HepG2 (cell line): Measurements from ENCODE around the gene FBF1. TPM values are rescaled to one million over a fixed set of nuclear protein-coding genes. Genes with fewer than 3 reads are reported as not detected.

Experiments
- KDM2A ChIP-seq: sonication (generic); formaldehyde crosslinking; IDR thresholded peaks from 2 replicates; pipeline ENCODE4 v1.4.0; 2020; ENCODE audit warnings: low read depth, missing genetic modification reagents, borderline replicate concordance
- KDM4B ChIP-seq: sonication (generic); formaldehyde crosslinking; IDR thresholded peaks from 2 replicates; pipeline ENCODE4 v1.4.0; 2020; ENCODE audit warnings: missing genetic modification reagents
- KLF6 ChIP-seq: IDR thresholded peaks from 2 replicates; pipeline ENCODE4 v1.8.0; 2016; ENCODE audit warnings: missing biosample characterization, missing genetic modification reagents
- NCOR1 ChIP-seq: fragments of 200-600 bp; sonication (generic); IDR thresholded peaks from 2 replicates; pipeline ENCODE4 v1.7.0; 2017; ENCODE audit warnings: antibody characterized with exemption, low read length, borderline replicate concordance
- U2AF1 ChIP-seq: fragments of 200-400 bp; formaldehyde crosslinking; optimal IDR thresholded peaks from 2 replicates; pipeline ENCODE3; 2017; ENCODE audit warnings: mild to moderate bottlenecking, low read depth, low read length
- ZNF331 ChIP-seq: sonication (generic); formaldehyde crosslinking; IDR thresholded peaks from 2 replicates; pipeline ENCODE4 v1.4.0; 2020; ENCODE audit warnings: missing genetic modification reagents
- ZNF446 ChIP-seq: sonication (generic); formaldehyde crosslinking; IDR thresholded peaks from 2 replicates; pipeline ENCODE4 v1.5.0; 2020; ENCODE audit warnings: mild to moderate bottlenecking, missing genetic modification reagents
- ZNF496 ChIP-seq: sonication (generic); formaldehyde crosslinking; IDR thresholded peaks from 2 replicates; pipeline ENCODE4 v1.8.1; 2023; ENCODE audit warnings: mild to moderate bottlenecking, moderate library complexity, missing genetic modification reagents; ENCODE audit not compliant: insufficient replicate concordance
- ZNF616 ChIP-seq: sonication (generic); formaldehyde crosslinking; IDR thresholded peaks from 2 replicates; pipeline ENCODE4 v1.5.0; 2020; ENCODE audit warnings: low read depth, mild to moderate bottlenecking, missing genetic modification reagents
- polyA plus RNA-seq, 8 experiments: library from polyadenylated mRNA; depleted of rRNA in 3 of 8; stranded (reverse) in 7 of 8; unstranded in 1 of 8; fragments of >200 nt; fragmentation: Illumina TruSeq in 4 of 8; extraction: Trizol in 4 of 8; gene quantifications; 2 replicates each; pipeline versions ENCODE4 v1.2.1 to v1.2.3, GENCODE V29; 2011 to 2016; ENCODE audit warnings: low read depth in 4 of 8, missing spikeins in 1 of 8, mixed read lengths in 1 of 8; ENCODE audit not compliant: insufficient read depth in 1 of 8
- total RNA-seq, 5 experiments: library from RNA; depleted of rRNA; stranded (reverse); fragments of >200 nt; fragmentation: Illumina TruSeq; extraction: Trizol; gene quantifications; 2 replicates each; pipeline ENCODE4 v1.2.3, GENCODE V29; 2016; ENCODE audit warnings: low read depth in 1 of 5
- TF ChIP-seq, protein P1 (sequence below): IDR thresholded peaks from 2 replicates; pipeline ENCODE4 v1.6.1; 2016; ENCODE audit warnings: low read depth, missing genetic modification reagents, missing compliant biosample characterization
- TF ChIP-seq, protein P2 (sequence below): IDR thresholded peaks from 2 replicates; pipeline ENCODE4 v1.6.1; 2016; ENCODE audit warnings: low read depth
- TF ChIP-seq, protein P3 (sequence below): sonication (generic); formaldehyde crosslinking; IDR thresholded peaks from 2 replicates; pipeline ENCODE4 v1.4.0; 2020; ENCODE audit warnings: mild to moderate bottlenecking, missing genetic modification reagents
- TF ChIP-seq, protein P4 (sequence below): sonication (generic); formaldehyde crosslinking; IDR thresholded peaks from 2 replicates; pipeline ENCODE4 v1.4.0; 2020; ENCODE audit warnings: missing genetic modification reagents, borderline replicate concordance
- TF ChIP-seq, protein P5 (sequence below): sonication (generic); formaldehyde crosslinking; IDR thresholded peaks from 2 replicates; pipeline ENCODE4 v1.5.0; 2020; ENCODE audit warnings: mild to moderate bottlenecking, missing genetic modification reagents

Gene FBF1
- total and polyA plus RNA-seq, 2 of the 13 experiments (the other 11 are each of a cell fraction or from before 2014, with no cell fraction given) = 2.4 to 8.1 TPM

DNA sequence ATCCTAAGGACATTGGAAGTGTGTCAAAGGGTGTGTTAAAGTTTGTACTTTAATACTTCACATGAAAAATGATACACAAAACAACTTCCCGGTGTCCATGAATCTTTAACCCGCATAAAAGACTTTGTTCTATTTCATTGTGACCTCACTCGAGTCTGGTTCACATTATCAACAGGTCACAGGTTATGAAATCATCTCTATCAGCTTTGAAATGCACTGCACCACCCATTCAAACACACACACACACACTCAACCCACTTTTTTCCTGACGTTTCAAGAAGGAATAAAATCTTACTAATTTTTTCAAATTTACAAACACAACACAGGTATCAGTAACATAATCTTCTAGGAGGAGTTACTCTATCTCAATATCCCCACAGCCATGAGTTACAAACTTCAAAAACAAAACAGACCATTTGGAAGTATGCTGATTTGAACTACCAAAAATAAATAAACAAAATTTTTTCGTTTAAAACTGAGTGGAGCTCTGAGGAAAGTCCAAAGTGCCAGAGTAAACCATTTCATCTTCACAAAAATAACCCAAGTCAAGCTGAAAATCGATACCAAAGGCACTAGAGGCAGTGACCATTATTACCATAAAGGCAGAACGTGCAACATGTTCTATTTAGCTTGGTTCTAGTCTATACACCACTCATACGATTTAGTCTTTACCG, 35.5 kb upstream of the FBF1 start (continued):
- TF ChIP-seq, protein P1, sequence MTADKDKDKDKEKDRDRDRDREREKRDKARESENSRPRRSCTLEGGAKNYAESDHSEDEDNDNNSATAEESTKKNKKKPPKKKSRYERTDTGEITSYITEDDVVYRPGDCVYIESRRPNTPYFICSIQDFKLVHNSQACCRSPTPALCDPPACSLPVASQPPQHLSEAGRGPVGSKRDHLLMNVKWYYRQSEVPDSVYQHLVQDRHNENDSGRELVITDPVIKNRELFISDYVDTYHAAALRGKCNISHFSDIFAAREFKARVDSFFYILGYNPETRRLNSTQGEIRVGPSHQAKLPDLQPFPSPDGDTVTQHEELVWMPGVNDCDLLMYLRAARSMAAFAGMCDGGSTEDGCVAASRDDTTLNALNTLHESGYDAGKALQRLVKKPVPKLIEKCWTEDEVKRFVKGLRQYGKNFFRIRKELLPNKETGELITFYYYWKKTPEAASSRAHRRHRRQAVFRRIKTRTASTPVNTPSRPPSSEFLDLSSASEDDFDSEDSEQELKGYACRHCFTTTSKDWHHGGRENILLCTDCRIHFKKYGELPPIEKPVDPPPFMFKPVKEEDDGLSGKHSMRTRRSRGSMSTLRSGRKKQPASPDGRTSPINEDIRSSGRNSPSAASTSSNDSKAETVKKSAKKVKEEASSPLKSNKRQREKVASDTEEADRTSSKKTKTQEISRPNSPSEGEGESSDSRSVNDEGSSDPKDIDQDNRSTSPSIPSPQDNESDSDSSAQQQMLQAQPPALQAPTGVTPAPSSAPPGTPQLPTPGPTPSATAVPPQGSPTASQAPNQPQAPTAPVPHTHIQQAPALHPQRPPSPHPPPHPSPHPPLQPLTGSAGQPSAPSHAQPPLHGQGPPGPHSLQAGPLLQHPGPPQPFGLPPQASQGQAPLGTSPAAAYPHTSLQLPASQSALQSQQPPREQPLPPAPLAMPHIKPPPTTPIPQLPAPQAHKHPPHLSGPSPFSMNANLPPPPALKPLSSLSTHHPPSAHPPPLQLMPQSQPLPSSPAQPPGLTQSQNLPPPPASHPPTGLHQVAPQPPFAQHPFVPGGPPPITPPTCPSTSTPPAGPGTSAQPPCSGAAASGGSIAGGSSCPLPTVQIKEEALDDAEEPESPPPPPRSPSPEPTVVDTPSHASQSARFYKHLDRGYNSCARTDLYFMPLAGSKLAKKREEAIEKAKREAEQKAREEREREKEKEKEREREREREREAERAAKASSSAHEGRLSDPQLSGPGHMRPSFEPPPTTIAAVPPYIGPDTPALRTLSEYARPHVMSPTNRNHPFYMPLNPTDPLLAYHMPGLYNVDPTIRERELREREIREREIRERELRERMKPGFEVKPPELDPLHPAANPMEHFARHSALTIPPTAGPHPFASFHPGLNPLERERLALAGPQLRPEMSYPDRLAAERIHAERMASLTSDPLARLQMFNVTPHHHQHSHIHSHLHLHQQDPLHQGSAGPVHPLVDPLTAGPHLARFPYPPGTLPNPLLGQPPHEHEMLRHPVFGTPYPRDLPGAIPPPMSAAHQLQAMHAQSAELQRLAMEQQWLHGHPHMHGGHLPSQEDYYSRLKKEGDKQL (CRISPR knock-in tag) = no peak; the same call in 1 of the 2 replicates
- TF ChIP-seq, protein P2, sequence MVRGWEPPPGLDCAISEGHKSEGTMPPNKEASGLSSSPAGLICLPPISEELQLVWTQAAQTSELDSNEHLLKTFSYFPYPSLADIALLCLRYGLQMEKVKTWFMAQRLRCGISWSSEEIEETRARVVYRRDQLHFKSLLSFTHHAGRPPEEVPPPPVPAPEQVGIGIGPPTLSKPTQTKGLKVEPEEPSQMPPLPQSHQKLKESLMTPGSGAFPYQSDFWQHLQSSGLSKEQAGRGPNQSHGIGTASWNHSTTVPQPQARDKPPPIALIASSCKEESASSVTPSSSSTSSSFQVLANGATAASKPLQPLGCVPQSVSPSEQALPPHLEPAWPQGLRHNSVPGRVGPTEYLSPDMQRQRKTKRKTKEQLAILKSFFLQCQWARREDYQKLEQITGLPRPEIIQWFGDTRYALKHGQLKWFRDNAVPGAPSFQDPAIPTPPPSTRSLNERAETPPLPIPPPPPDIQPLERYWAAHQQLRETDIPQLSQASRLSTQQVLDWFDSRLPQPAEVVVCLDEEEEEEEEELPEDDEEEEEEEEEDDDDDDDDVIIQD (CRISPR knock-in tag) = 0 out of 2 replicates have a peak, but pooled peaks have one; percentile 6
- TF ChIP-seq NCOR1 (peak; percentile 81; the same call in 1 of the 2 replicates), ZNF496 (no peak), ZNF616 (no peak), KDM4B (CRISPR knock-in tag) (no peak), ZNF331 (no peak; the same call in 1 of the 2 replicates), KDM2A (CRISPR knock-in tag) (no peak), ZNF446 (no peak), U2AF1 (no peak), KLF6 (CRISPR knock-in tag) (no peak; the same call in 1 of the 2 replicates)
- TF ChIP-seq, protein P3, sequence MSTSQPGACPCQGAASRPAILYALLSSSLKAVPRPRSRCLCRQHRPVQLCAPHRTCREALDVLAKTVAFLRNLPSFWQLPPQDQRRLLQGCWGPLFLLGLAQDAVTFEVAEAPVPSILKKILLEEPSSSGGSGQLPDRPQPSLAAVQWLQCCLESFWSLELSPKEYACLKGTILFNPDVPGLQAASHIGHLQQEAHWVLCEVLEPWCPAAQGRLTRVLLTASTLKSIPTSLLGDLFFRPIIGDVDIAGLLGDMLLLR = no peak
- TF ChIP-seq, protein P4, sequence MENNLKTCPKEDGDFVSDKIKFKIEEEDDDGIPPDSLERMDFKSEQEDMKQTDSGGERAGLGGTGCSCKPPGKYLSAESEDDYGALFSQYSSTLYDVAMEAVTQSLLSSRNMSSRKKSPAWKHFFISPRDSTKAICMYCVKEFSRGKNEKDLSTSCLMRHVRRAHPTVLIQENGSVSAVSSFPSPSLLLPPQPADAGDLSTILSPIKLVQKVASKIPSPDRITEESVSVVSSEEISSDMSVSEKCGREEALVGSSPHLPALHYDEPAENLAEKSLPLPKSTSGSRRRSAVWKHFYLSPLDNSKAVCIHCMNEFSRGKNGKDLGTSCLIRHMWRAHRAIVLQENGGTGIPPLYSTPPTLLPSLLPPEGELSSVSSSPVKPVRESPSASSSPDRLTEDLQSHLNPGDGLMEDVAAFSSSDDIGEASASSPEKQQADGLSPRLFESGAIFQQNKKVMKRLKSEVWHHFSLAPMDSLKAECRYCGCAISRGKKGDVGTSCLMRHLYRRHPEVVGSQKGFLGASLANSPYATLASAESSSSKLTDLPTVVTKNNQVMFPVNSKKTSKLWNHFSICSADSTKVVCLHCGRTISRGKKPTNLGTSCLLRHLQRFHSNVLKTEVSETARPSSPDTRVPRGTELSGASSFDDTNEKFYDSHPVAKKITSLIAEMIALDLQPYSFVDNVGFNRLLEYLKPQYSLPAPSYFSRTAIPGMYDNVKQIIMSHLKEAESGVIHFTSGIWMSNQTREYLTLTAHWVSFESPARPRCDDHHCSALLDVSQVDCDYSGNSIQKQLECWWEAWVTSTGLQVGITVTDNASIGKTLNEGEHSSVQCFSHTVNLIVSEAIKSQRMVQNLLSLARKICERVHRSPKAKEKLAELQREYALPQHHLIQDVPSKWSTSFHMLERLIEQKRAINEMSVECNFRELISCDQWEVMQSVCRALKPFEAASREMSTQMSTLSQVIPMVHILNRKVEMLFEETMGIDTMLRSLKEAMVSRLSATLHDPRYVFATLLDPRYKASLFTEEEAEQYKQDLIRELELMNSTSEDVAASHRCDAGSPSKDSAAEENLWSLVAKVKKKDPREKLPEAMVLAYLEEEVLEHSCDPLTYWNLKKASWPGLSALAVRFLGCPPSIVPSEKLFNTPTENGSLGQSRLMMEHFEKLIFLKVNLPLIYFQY (CRISPR knock-in tag) = no peak
- TF ChIP-seq, protein P5, sequence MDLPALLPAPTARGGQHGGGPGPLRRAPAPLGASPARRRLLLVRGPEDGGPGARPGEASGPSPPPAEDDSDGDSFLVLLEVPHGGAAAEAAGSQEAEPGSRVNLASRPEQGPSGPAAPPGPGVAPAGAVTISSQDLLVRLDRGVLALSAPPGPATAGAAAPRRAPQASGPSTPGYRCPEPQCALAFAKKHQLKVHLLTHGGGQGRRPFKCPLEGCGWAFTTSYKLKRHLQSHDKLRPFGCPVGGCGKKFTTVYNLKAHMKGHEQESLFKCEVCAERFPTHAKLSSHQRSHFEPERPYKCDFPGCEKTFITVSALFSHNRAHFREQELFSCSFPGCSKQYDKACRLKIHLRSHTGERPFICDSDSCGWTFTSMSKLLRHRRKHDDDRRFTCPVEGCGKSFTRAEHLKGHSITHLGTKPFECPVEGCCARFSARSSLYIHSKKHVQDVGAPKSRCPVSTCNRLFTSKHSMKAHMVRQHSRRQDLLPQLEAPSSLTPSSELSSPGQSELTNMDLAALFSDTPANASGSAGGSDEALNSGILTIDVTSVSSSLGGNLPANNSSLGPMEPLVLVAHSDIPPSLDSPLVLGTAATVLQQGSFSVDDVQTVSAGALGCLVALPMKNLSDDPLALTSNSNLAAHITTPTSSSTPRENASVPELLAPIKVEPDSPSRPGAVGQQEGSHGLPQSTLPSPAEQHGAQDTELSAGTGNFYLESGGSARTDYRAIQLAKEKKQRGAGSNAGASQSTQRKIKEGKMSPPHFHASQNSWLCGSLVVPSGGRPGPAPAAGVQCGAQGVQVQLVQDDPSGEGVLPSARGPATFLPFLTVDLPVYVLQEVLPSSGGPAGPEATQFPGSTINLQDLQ (CRISPR knock-in tag) = no peak
